Measurements from ENCODE around the gene SLC35E3. TPM values are rescaled to one million over a fixed set of nuclear protein-coding genes. Genes with fewer than 3 reads are reported as not detected.

The SLC35E3 gene
- total RNA-seq, 3 donors from 2014 or later: 5.8 to 12.1 (median 10.5) TPM

DNA sequence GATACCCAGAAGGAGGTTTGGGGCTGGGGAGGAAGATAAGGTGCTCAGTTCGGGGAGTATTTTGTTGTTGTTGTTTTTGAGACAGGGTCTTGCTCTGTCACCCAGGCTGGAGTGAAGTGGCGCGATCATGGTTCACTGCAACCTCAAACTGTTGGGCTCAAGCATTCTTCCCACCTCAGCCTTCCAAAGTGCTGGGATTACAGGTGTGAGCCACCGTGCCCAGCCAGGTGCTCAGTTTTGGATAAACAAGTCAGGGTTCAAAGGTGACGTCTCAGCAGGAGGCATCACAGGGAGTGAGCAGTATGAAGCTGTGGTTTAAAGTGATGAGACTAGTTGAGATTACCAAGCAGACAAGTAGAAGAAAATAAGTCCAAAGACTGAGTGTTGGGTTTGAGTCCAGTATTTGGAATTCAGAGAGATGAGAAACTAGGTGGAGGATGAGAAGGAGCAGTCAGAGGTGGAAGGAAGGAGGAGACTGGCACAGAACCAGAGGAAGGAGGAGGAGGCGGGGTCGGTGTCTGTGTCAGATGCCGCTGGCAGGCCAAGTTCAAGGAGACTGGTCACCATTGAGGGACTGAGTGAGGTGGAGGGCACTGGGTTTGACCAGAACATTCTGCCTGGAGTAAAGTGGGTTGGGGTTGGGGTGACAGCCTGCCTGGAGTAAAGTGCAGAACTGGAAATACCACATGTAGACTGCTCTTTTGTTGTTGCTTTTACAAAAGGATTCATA lies 16.1 kb downstream of the SLC35E3 start:
- intact Hi-C loops (cut with DNase I; ENCODE audit: low total_unique reads): no loop called here
- Histone ChIP-seq H3K9me3 (no peaks in the 10 kb centered on the region), H3K27ac (no peak overlapping the region), H3K4me1 (no peaks in the 10 kb centered on the region), H3K27me3 (no peaks in the 10 kb centered on the region), H3K36me3 (no peaks in the 10 kb centered on the region), H3K4me3 (no peak overlapping the region)
- DNase-seq (ENCODE audit: low spot score in 2 of 2): no peak
- no peak for TF ChIP-seq POLR2A (IDR thresholded peaks at IDR 0.05)
- TF ChIP-seq POLR2AphosphoS5 (IDR thresholded peaks at IDR 0.05): no peak
- TF ChIP-seq, protein P1, sequence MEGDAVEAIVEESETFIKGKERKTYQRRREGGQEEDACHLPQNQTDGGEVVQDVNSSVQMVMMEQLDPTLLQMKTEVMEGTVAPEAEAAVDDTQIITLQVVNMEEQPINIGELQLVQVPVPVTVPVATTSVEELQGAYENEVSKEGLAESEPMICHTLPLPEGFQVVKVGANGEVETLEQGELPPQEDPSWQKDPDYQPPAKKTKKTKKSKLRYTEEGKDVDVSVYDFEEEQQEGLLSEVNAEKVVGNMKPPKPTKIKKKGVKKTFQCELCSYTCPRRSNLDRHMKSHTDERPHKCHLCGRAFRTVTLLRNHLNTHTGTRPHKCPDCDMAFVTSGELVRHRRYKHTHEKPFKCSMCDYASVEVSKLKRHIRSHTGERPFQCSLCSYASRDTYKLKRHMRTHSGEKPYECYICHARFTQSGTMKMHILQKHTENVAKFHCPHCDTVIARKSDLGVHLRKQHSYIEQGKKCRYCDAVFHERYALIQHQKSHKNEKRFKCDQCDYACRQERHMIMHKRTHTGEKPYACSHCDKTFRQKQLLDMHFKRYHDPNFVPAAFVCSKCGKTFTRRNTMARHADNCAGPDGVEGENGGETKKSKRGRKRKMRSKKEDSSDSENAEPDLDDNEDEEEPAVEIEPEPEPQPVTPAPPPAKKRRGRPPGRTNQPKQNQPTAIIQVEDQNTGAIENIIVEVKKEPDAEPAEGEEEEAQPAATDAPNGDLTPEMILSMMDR (IDR thresholded peaks at IDR 0.05): no peak

DNA sequence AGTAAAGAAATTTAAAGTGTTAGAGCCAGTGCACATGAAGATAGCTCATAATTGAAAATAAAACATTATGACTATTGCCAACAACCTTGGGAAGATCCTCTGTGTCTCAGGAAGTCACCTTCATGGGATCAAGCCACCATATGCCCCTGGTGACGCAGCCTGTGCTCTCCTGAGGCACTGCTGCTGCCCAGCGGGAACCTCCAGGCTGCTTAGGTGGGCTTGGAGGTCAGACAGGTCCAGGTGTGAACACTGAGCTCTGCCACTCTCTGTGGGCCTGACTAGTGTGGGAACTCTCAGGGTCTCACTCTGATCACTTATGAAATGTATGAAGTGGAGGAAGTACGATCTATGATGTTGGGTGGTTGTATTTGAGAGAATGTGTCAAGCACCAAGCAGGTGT lies 16.7 kb downstream of the SLC35E3 start:
- no peak for TF ChIP-seq POLR2AphosphoS5 (IDR thresholded peaks at IDR 0.05)
- no peak for TF ChIP-seq POLR2A (IDR thresholded peaks at IDR 0.05)
- TF ChIP-seq, protein P1 (IDR thresholded peaks at IDR 0.05): no peak
- Histone ChIP-seq H3K27ac (no peak overlapping the region), H3K36me3 (no peaks in the 10 kb centered on the region), H3K4me3 (no peak overlapping the region), H3K4me1 (no peaks in the 10 kb centered on the region), H3K9me3 (no peaks in the 10 kb centered on the region), H3K27me3 (no peaks in the 10 kb centered on the region)
- no peak for DNase-seq (ENCODE audit: low spot score in 2 of 2)
- intact Hi-C loops (cut with DNase I; ENCODE audit: low total_unique reads): no loop called here

DNA sequence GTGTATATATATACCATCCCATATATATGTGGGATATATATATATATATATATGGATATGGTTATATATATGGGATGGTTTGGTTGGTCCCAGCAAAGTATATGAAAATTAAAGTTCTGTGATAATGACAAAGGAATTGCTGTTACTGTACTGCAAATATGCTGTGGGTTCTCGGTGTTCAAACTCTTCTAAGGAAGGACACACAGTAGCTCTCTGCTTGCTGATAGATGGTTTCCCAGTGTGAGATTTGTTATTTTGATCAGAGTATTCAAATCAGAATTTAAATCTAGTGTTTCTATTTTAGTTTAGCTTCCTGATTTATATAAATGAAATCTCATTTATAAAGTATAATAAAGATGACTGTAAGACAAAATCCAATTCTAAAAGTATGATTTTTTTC lies 19.7 kb downstream of the SLC35E3 start:
- Histone ChIP-seq H3K27ac (no peak overlapping the region), H3K36me3 (no peaks in the 10 kb centered on the region), H3K4me1 (no peaks in the 10 kb centered on the region), H3K9me3 (no peaks in the 10 kb centered on the region), H3K27me3 (no peaks in the 10 kb centered on the region), H3K4me3 (no peak overlapping the region)
- intact Hi-C loops (cut with DNase I; ENCODE audit: low total_unique reads): loop anchor here (2.0 kb wide), 1 partner anchor 25 kb away; no protein-coding TSS in a partner anchor
- no peak for DNase-seq (ENCODE audit: low spot score in 2 of 2)
- no peak for TF ChIP-seq POLR2A (IDR thresholded peaks at IDR 0.05)
- TF ChIP-seq POLR2AphosphoS5 (IDR thresholded peaks at IDR 0.05): no peak
- TF ChIP-seq, protein P1 (IDR thresholded peaks at IDR 0.05): no peak

DNA sequence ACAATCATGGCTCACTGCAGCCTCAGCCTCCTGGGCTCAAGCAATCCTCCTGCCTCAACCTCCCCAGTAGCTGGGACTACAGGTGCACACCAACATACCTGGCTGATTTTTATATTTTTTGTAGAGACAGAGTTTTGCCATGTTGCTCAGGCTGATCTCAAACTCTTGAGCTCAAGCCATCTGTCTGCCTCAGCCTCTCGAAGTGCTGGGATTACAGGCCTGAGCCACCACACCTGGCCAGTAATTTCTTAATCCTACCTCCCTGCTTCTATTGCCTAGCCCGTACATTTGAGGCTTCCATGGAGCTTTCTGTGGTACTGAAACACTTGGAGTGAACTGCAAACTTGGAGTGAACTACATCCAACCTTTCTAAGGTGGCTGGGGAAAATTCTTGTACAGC lies 20.7 kb downstream of the SLC35E3 start:
- H3K9me3 ChIP-seq: no peaks in the 10 kb centered on the region
- H3K27me3 ChIP-seq: no peaks in the 10 kb centered on the region
- no peaks in the 10 kb centered on the region for H3K36me3 ChIP-seq
- no peaks in the 10 kb centered on the region for H3K4me1 ChIP-seq
- no peak for DNase-seq (ENCODE audit: low spot score in 2 of 2)
- TF ChIP-seq, protein P1 (IDR thresholded peaks at IDR 0.05): no peak
- TF ChIP-seq POLR2A (IDR thresholded peaks at IDR 0.05) (no peak), POLR2AphosphoS5 (IDR thresholded peaks at IDR 0.05) (no peak)
- intact Hi-C loops (cut with DNase I; ENCODE audit: low total_unique reads): loop anchor here (2.0 kb wide), 1 partner anchor 26 kb away; no protein-coding TSS in a partner anchor
- H3K27ac ChIP-seq: no peak overlapping the region
- H3K4me3 ChIP-seq: no peak overlapping the region

DNA sequence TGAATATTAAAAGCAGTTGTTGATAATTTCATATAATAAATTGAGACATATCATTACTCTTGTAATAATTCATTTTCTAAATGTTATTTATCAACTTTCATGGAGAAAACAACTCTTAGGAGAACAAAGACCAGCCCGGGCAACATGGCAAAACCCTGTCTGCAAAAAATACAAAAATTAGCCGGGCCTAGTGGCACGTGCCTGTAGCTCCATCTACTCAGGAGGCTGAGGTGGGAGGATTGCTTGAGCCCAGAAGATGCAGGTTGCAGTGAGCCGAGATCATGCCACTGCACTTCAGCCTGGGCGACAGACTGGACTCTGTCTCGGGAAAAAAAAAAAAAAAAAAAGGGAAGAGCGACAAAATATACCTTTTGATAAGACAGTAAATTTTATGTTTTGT lies 21.2 kb downstream of the SLC35E3 start:
- Histone ChIP-seq H3K4me1 (no peaks in the 10 kb centered on the region), H3K4me3 (no peak overlapping the region), H3K27ac (no peak overlapping the region), H3K36me3 (no peaks in the 10 kb centered on the region), H3K9me3 (no peaks in the 10 kb centered on the region), H3K27me3 (no peaks in the 10 kb centered on the region)
- TF ChIP-seq, protein P1 (IDR thresholded peaks at IDR 0.05): no peak
- TF ChIP-seq POLR2A (IDR thresholded peaks at IDR 0.05): no peak
- intact Hi-C loops (cut with DNase I; ENCODE audit: low total_unique reads): loop anchor here (2.0 kb wide), 1 partner anchor 26 kb away; no protein-coding TSS in a partner anchor
- no peak for DNase-seq (ENCODE audit: low spot score in 2 of 2)

All from breast epithelium (tissue), 4 donors.